Uterus (tissue), 4 donors: ENCODE data around the gene RNH1. TPM values are rescaled to one million over a fixed set of nuclear protein-coding genes. Genes with fewer than 3 reads are reported as not detected.

Source experiments
- DNase-seq, 2 donors: peaks; one replicate each; pipeline ENCODE4 v3.0.0-alpha.2; 2019 to 2020
- H3K27ac ChIP-seq, 2 donors: fragments of 200-600 bp; sonication (generic); 1 replicate in 1 of 2; 2 replicates in 1 of 2; pipeline ENCODE4 v1.5.1; 2016 to 2018
- H3K27me3 ChIP-seq, 2 donors: fragments of 200-600 bp; sonication (generic); one replicate each; pipeline ENCODE4 v1.5.1; 2018 to 2019; ENCODE audit warnings: control low read depth in 1 of 2
- H3K36me3 ChIP-seq, 2 donors: fragments of 200-600 bp; sonication (generic); one replicate each; pipeline ENCODE4 v1.5.1; 2019; ENCODE audit warnings: control low read depth in 1 of 2
- H3K4me1 ChIP-seq, 2 donors: fragments of 200-600 bp; sonication (generic); one replicate each; pipeline ENCODE4 v1.5.1; 2018 to 2019; ENCODE audit warnings: control low read depth in 1 of 2
- H3K4me3 ChIP-seq, 2 donors: fragments of 200-600 bp; sonication (generic); 1 replicate in 1 of 2; 2 replicates in 1 of 2; pipeline ENCODE4 v1.5.1; 2018 to 2019; ENCODE audit warnings: mild to moderate bottlenecking in 1 of 2
- H3K9me3 ChIP-seq, 2 donors: fragments of 200-600 bp; sonication (generic); one replicate each; pipeline ENCODE4 v1.5.1; 2019; ENCODE audit warnings: control low read depth in 1 of 2
- POLR2A ChIP-seq, 2 donors: fragments of 450-650 bp; IDR thresholded peaks; one replicate each; pipeline ENCODE4 v1.6.1; 2016; ENCODE audit warnings: antibody characterized with exemption in 2 of 2, mild to moderate bottlenecking in 1 of 2, moderate library complexity in 1 of 2
- intact Hi-C: fragments of 100-400 bp; cut with DNase I; formaldehyde crosslinking; loops from one replicate; pipeline ENCODE4 v1.15.1; 2023; ENCODE audit warnings: low total_unique reads
- total RNA-seq, 4 donors: library from RNA; depleted of rRNA in 3 of 4; stranded (reverse); fragments of >200 nt in 3 of 4; gene quantifications; one replicate each; pipeline versions ENCODE4 v1.1.0 to v1.2.4, GENCODE V29; 2014 to 2023
- TF ChIP-seq, protein P1 (sequence below), 4 experiments: fragments of 200-600 bp in 2 of 4; fragments of 450-650 bp in 2 of 4; sonication (generic) in 2 of 4; IDR thresholded peaks; one replicate each; pipeline ENCODE4 v1.5.1; 2016 to 2019; ENCODE audit warnings: antibody characterized with exemption in 4 of 4, mild to moderate bottlenecking in 2 of 4, moderate library complexity in 1 of 4
- donor health status: DM: yes; HTN: yes; CAD: no.

Gene RNH1
- total RNA-seq, 4 donors from 2014 or later = 111 to 175 (median 142) TPM

DNA sequence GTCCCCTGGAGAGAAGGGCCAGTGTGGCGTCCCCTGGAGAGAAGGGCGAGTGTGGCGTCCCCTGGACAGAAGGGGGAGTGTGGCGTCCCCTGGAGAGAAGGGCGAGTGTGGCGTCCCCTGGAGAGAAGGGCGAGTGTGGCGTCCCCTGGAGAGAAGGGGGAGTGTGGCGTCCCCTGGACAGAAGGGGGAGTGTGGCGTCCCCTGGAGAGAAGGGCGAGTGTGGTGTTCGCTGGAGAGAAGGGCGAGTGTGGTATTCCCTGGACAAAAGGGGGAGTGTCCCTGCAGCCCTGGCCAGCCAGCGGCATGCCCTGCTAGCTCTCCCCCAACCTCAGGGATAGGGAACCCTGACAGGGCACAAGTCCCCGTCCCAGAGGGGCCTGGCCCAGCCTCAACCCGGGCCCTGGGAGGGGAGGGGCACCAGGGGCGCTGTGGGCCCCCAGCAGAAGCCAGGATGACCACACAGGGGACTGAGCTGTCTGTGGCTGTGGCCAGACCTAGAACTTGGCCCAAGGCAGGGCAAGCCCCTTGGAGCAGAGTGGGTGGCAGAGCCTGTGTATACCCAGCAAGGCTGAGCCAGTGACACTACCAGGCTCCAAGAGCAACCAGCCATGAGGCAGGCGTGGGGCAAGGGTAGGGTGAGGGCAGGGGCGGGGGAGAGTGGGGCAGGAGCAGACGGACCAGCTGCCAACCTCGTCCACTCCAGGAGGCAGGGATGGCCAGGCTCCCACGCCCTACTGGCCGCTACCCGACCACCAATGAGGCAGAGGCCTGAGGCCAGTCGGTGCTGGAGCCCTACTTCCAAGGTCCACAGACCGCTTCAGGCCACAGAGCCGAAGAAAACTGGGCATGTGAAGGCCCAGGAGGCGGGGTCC lies 24.2 kb upstream of the RNH1 start:
- Histone ChIP-seq H3K27ac (no peak overlapping the region), H3K36me3 (no peaks in the 10 kb centered on the region), H3K4me1 (peaks cover 0 to 9% of the 10 kb centered on the region in 2 donors), H3K4me3 (no peak overlapping the region), H3K27me3 (no peaks in the 10 kb centered on the region), H3K9me3 (no peaks in the 10 kb centered on the region)
- DNase-seq = peak in 1 of 2 donors; percentile 14
- intact Hi-C loops = no loop called here
- no peak for TF ChIP-seq POLR2A (IDR thresholded peaks at IDR 0.05)
- TF ChIP-seq, protein P1, sequence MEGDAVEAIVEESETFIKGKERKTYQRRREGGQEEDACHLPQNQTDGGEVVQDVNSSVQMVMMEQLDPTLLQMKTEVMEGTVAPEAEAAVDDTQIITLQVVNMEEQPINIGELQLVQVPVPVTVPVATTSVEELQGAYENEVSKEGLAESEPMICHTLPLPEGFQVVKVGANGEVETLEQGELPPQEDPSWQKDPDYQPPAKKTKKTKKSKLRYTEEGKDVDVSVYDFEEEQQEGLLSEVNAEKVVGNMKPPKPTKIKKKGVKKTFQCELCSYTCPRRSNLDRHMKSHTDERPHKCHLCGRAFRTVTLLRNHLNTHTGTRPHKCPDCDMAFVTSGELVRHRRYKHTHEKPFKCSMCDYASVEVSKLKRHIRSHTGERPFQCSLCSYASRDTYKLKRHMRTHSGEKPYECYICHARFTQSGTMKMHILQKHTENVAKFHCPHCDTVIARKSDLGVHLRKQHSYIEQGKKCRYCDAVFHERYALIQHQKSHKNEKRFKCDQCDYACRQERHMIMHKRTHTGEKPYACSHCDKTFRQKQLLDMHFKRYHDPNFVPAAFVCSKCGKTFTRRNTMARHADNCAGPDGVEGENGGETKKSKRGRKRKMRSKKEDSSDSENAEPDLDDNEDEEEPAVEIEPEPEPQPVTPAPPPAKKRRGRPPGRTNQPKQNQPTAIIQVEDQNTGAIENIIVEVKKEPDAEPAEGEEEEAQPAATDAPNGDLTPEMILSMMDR (IDR thresholded peaks at IDR 0.05) = no peak

DNA sequence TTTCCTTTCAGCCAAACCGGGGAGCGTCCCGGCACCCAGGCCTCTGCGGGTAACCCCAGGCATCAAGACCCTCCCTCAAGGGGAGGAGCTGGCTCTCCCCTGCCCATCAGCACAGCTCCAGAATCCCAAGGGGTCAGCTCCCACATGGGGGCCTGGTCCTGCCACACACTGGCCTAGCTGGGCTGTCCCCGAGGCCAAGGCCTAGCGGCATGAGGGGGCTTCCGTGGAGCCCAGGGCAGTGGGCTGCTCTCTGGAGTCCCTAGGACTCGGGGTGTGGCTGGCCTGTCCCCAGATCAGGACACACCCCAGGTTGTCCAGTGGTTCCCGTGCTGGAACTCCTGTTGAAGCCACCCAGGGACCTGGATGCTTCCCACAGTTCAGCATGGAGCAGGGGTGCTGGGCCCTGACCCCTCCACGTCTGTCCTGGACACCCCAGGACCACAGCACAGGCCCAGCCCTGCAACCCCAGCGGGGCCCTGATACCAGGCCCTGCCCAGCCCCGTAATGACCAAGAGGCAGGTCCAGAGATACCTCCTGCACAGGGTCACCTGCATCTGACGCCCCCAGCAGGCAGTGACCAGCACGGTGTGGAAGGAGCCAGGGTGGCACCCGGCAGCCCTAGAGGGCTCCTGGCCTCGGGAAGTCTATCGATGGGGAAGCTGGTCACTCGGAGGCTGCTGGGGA lies 22.8 kb upstream of the RNH1 start:
- Histone ChIP-seq H3K36me3 (no peaks in the 10 kb centered on the region), H3K27me3 (no peaks in the 10 kb centered on the region), H3K9me3 (no peaks in the 10 kb centered on the region), H3K4me3 (no peak overlapping the region), H3K27ac (no peak overlapping the region), H3K4me1 (peaks cover 0 to 9% of the 10 kb centered on the region in 2 donors)
- no peak for TF ChIP-seq POLR2A (IDR thresholded peaks at IDR 0.05)
- TF ChIP-seq, protein P1 (IDR thresholded peaks at IDR 0.05) = no peak
- DNase-seq = no peak
- intact Hi-C loops = no loop called here

DNA sequence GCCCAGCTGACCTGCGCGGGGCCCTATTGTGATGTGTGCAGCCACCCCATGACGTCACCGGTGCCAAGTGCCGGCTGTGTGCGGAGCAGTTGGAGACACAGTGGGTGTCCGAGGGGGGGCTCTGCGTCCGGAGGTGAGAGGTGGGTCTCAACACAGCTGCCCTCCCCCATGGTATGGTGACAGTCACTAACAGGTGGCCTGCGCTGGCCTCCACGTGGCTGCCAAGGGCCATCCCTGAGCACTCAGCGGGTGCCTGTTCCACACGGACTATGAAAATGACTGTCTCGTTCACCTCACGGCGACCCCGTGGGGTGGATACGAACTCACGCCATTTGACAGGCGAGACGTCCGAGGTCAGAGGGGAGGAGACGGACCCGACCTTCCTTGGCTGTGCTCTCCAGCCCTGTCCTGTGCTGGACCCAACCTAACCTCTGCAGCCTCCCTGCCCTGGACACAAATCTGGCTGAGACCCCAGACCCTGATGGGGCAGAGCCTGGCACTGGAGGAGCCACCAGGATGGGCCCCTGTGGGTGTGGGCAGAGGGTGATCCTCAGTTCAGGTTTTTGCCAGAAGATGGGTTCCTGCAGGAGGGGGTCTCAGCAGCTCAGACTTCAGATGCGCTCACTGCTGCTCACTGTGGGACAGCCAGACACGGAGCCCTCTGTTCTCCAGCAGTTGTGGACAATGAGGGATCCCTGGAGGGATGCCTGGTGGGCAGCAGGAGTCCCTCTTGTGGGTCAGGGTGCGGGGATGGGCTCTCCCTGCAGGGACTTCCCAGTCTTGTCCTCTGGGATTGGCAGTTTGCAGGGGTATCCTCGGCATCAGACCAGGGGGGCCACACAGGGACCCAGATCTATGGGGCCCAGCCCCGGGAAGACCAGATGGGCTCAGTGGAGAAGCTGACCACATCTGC lies 22.0 kb upstream of the RNH1 start:
- no peak for DNase-seq
- Histone ChIP-seq H3K4me3 (no peak overlapping the region), H3K9me3 (no peaks in the 10 kb centered on the region), H3K27ac (no peak overlapping the region), H3K4me1 (peaks cover 0 to 3% of the 10 kb centered on the region in 2 donors), H3K36me3 (no peaks in the 10 kb centered on the region), H3K27me3 (no peaks in the 10 kb centered on the region)
- no peak for TF ChIP-seq POLR2A (IDR thresholded peaks at IDR 0.05)
- TF ChIP-seq, protein P1 (IDR thresholded peaks at IDR 0.05) = no peak
- intact Hi-C loops = no loop called here

DNA sequence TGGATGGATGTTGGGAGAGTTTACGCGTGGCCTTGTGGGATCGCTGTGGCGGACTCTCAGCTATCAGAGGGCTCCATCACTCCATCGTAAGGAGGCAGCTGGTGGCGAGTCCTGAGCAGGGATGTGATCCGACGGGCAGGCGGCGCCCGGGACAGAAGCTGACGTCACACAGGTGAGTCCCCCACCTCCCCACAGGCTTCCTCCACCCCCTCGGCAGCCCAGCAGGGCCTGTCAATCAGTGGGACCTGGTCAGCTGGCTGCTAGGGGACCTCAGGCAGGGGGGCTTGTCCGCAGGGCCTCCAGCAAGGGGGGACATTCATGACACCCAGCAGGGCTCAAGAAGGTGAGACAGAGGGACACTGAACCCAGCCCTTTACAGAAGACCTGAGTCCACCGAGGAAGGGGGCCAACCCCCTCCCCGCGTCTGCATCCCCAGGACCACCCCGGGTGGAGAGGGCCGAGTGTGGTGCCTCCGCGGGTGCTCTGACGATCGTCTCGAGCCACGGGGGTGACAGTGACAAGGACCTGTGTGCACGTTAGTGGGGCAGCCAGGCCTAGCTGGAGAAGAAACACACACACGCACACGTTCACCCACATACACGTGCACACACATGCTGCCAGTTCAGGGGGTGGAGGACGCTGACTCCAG lies 21.2 kb upstream of the RNH1 start:
- Histone ChIP-seq H3K27ac (no peak overlapping the region), H3K27me3 (no peaks in the 10 kb centered on the region), H3K9me3 (no peaks in the 10 kb centered on the region), H3K4me3 (no peak overlapping the region), H3K4me1 (no peaks in the 10 kb centered on the region), H3K36me3 (no peaks in the 10 kb centered on the region)
- DNase-seq = peak in 1 of 2 donors; percentile 15
- TF ChIP-seq, protein P1 (IDR thresholded peaks at IDR 0.05) = no peak
- TF ChIP-seq POLR2A (IDR thresholded peaks at IDR 0.05) = no peak
- intact Hi-C loops = no loop called here
